NT2/D1 (cell line): ENCODE measurements around the gene SLC2A2.

Experiments used
- DNase-seq: peaks from one replicate; pipeline ENCODE4 v3.0.0-alpha.2; 2011; ENCODE audit warnings: low read depth, low spot score
- H3K27me3 ChIP-seq: 2 replicates; pipeline ENCODE4 v1.6.0; 2011; ENCODE audit warnings: mild to moderate bottlenecking; ENCODE audit not compliant: insufficient read length, insufficient read depth
- H3K36me3 ChIP-seq: 2 replicates; pipeline ENCODE4 v1.6.1; 2011; ENCODE audit warnings: mild to moderate bottlenecking, low read length, mixed read lengths; ENCODE audit not compliant: insufficient read depth, insufficient read length
- H3K4me1 ChIP-seq: 2 replicates; pipeline ENCODE4 v1.5.1; 2011; ENCODE audit not compliant: insufficient read depth, insufficient read length
- H3K4me3 ChIP-seq: 2 replicates; pipeline ENCODE4 v1.5.1; 2011; ENCODE audit warnings: low read depth; ENCODE audit not compliant: insufficient read length
- H3K9ac ChIP-seq: 2 replicates; pipeline ENCODE4 v1.6.0; 2011; ENCODE audit warnings: low read depth; ENCODE audit not compliant: insufficient read length
- H3K9me3 ChIP-seq: 2 replicates; pipeline ENCODE4 v1.5.1; 2011; ENCODE audit warnings: mild to moderate bottlenecking, low read length; ENCODE audit not compliant: insufficient read depth
- SUZ12 ChIP-seq: IDR thresholded peaks from 2 replicates; pipeline ENCODE4 v1.6.1; 2011; ENCODE audit not compliant: insufficient read length, insufficient read depth; ENCODE audit errors: extremely low read depth
- YY1 ChIP-seq: IDR thresholded peaks from 2 replicates; pipeline ENCODE4 v1.6.1; 2011; ENCODE audit not compliant: insufficient read length, insufficient read depth
- ZNF274 ChIP-seq: IDR thresholded peaks from 2 replicates; pipeline ENCODE4 v1.6.1; 2011; ENCODE audit warnings: mild to moderate bottlenecking, low read depth, low read length

Gene SLC2A2

GRCh38 chr3:171011109-171011872 is 15.2 kb downstream of the SLC2A2 start:
- Histone ChIP-seq H3K36me3 (no peaks in the 10 kb centered on the region), H3K9me3 (no peaks in the 10 kb centered on the region), H3K4me1 (no peaks in the 10 kb centered on the region), H3K27me3 (no peaks in the 10 kb centered on the region), H3K9ac (no peak overlapping the region), H3K4me3 (no peak overlapping the region)
- TF ChIP-seq YY1 (no peak), ZNF274 (no peak), SUZ12 (no peak)
- DNase-seq, result no peak

- DNase-seq, result no peak
- H3K4me3 ChIP-seq, result no peak overlapping the region
Measured at GRCh38 chr3:171007316-171007715, 19.2 kb downstream of the SLC2A2 start.

GRCh38 chr3:171005648-171006047 is 20.9 kb downstream of the SLC2A2 start:
- no peak overlapping the region for H3K9ac ChIP-seq
- no peak for TF ChIP-seq SUZ12
- no peak for TF ChIP-seq YY1
- TF ChIP-seq ZNF274, result no peak
- no peak overlapping the region for H3K4me3 ChIP-seq

More at GRCh38 chr3:171007316-171007715, 19.2 kb downstream of the SLC2A2 start:
- Histone ChIP-seq H3K36me3 (no peaks in the 10 kb centered on the region), H3K27me3 (no peaks in the 10 kb centered on the region), H3K4me1 (no peaks in the 10 kb centered on the region), H3K9ac (no peak overlapping the region), H3K9me3 (no peaks in the 10 kb centered on the region)
- TF ChIP-seq SUZ12, result no peak
- TF ChIP-seq YY1, result no peak
- no peak for TF ChIP-seq ZNF274

GRCh38 chr3:171001957-171002694 is 24.4 kb downstream of the SLC2A2 start:
- Histone ChIP-seq H3K4me1 (no peaks in the 10 kb centered on the region), H3K36me3 (no peaks in the 10 kb centered on the region), H3K9ac (no peak overlapping the region), H3K4me3 (no peak overlapping the region), H3K27me3 (no peaks in the 10 kb centered on the region), H3K9me3 (no peaks in the 10 kb centered on the region)
- no peak for DNase-seq
- TF ChIP-seq ZNF274 (no peak), YY1 (no peak), SUZ12 (no peak)

More at GRCh38 chr3:171005648-171006047, 20.9 kb downstream of the SLC2A2 start:
- no peaks in the 10 kb centered on the region for H3K27me3 ChIP-seq
- no peaks in the 10 kb centered on the region for H3K36me3 ChIP-seq
- DNase-seq, result no peak
- H3K9me3 ChIP-seq, result no peaks in the 10 kb centered on the region
- H3K4me1 ChIP-seq, result no peaks in the 10 kb centered on the region

- Histone ChIP-seq H3K4me1 (no peaks in the 10 kb centered on the region), H3K9ac (no peak overlapping the region), H3K9me3 (no peaks in the 10 kb centered on the region)
Measured at GRCh38 chr3:171001250-171001893, 25.1 kb downstream of the SLC2A2 start.

GRCh38 chr3:171000281-171000680 is 26.2 kb downstream of the SLC2A2 start:
- Histone ChIP-seq H3K9me3 (no peaks in the 10 kb centered on the region), H3K27me3 (no peaks in the 10 kb centered on the region), H3K4me3 (no peak overlapping the region), H3K4me1 (no peaks in the 10 kb centered on the region), H3K36me3 (no peaks in the 10 kb centered on the region), H3K9ac (no peak overlapping the region)
- DNase-seq, result no peak
- TF ChIP-seq YY1, result no peak
- no peak for TF ChIP-seq ZNF274
- TF ChIP-seq SUZ12, result no peak

More at GRCh38 chr3:171001250-171001893, 25.1 kb downstream of the SLC2A2 start:
- Histone ChIP-seq H3K4me3 (no peak overlapping the region), H3K36me3 (no peaks in the 10 kb centered on the region), H3K27me3 (no peaks in the 10 kb centered on the region)
- no peak for TF ChIP-seq SUZ12
- TF ChIP-seq YY1, result no peak
- TF ChIP-seq ZNF274, result no peak
- no peak for DNase-seq

DNA sequence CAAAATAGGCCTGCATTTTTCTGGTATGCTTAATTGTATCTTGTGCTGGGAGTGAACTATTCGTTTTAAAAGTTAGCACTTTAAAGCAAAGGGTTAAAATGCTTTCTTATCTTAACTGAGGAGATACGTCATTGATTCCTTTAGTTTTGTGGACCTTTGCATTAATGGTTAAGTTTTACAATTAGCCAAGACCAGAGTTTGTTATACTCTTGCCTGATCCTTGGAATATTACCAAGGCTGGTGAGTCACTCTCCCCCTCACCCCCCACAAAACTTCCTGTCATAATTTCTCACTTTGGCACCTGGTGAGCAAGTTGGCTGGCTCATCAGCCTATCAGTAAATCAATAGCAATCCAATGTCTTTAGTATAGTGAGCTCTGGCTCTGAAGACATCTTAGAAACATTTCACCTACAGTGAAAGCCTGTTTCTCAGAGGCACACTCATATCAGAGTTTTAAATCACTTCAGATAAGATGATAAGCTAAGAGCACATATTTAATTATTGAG is 26.7 kb downstream of the SLC2A2 start:
- Histone ChIP-seq H3K9ac (no peak overlapping the region), H3K4me3 (no peak overlapping the region), H3K27me3 (no peaks in the 10 kb centered on the region), H3K9me3 (no peaks in the 10 kb centered on the region), H3K36me3 (no peaks in the 10 kb centered on the region), H3K4me1 (no peaks in the 10 kb centered on the region)
- no peak for DNase-seq
- no peak for TF ChIP-seq SUZ12
